Measurements from ENCODE around the gene WNK1.

DNA sequence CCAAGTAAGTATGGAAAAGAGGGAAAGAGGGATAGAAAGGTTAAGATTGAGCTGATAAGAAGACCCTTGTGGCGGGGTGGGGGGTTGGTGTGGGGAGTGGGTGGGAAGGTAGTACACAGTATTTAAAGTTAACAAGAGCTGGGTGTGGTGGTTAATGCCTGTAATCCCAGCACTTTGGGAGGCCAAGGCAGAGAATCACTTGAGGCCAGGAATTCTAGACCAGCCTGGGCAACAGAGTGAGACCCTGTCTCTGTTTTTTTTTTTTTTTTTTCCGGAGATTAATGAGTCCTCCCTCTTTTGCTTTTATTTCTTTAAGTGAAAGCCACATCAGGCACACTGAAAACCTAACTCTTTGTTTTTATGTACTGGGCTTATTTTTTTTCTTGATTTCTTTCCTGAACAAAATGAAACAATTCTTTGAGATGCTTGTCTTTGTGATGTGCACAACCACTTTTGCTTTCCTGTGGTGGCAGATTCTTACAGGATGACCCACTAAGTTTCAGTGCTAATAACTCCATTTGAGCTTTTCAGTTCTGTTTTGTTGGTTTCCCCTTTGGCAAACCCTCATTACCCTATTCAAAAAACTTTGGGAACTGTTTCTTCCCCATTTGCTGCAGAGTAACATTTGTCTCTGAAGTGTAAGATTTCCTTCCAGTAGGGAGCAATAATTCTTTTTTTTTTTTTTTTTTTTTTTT lies 54.8 kb downstream of the WNK1 start:
- TF ChIP-seq, protein P1, sequence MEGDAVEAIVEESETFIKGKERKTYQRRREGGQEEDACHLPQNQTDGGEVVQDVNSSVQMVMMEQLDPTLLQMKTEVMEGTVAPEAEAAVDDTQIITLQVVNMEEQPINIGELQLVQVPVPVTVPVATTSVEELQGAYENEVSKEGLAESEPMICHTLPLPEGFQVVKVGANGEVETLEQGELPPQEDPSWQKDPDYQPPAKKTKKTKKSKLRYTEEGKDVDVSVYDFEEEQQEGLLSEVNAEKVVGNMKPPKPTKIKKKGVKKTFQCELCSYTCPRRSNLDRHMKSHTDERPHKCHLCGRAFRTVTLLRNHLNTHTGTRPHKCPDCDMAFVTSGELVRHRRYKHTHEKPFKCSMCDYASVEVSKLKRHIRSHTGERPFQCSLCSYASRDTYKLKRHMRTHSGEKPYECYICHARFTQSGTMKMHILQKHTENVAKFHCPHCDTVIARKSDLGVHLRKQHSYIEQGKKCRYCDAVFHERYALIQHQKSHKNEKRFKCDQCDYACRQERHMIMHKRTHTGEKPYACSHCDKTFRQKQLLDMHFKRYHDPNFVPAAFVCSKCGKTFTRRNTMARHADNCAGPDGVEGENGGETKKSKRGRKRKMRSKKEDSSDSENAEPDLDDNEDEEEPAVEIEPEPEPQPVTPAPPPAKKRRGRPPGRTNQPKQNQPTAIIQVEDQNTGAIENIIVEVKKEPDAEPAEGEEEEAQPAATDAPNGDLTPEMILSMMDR (IDR thresholded peaks at IDR 0.05; ENCODE audit: control extremely low read depth in 1 of 3, insufficient read depth in 1 of 3, low read depth in 1 of 3, low read length in 3 of 3) = no peak
- TF ChIP-seq TCF12 (IDR thresholded peaks at IDR 0.05; ENCODE audit: low read depth, low read length) (no peak), POLR2A (IDR thresholded peaks at IDR 0.05; ENCODE audit: control extremely low read depth in 1 of 2, low read depth in 2 of 2, low read length in 2 of 2) (no peak), JUND (IDR thresholded peaks at IDR 0.05; ENCODE audit: low read length) (no peak), JUN (IDR thresholded peaks at IDR 0.05; ENCODE audit: low read depth, low read length) (no peak), EZH2 (IDR thresholded peaks at IDR 0.05; ENCODE audit: low read depth, low read length, severe bottlenecking) (no peak), EP300 (IDR thresholded peaks at IDR 0.05; ENCODE audit: borderline replicate concordance in 1 of 2, low read depth in 2 of 2, low read length in 2 of 2) (no peak), TEAD4 (IDR thresholded peaks at IDR 0.05; ENCODE audit: low read depth, low read length) (no peak), BCL11A (IDR thresholded peaks at IDR 0.05; ENCODE audit: low read depth in 2 of 2, low read length in 2 of 2) (no peak)
- TF ChIP-seq, protein P2, sequence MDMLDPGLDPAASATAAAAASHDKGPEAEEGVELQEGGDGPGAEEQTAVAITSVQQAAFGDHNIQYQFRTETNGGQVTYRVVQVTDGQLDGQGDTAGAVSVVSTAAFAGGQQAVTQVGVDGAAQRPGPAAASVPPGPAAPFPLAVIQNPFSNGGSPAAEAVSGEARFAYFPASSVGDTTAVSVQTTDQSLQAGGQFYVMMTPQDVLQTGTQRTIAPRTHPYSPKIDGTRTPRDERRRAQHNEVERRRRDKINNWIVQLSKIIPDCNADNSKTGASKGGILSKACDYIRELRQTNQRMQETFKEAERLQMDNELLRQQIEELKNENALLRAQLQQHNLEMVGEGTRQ (IDR thresholded peaks at IDR 0.05; ENCODE audit: low read length) = no peak

Data from H1 (cell line).